Measurements from ENCODE around the gene GIGYF2.

- TF ChIP-seq, protein P1, sequence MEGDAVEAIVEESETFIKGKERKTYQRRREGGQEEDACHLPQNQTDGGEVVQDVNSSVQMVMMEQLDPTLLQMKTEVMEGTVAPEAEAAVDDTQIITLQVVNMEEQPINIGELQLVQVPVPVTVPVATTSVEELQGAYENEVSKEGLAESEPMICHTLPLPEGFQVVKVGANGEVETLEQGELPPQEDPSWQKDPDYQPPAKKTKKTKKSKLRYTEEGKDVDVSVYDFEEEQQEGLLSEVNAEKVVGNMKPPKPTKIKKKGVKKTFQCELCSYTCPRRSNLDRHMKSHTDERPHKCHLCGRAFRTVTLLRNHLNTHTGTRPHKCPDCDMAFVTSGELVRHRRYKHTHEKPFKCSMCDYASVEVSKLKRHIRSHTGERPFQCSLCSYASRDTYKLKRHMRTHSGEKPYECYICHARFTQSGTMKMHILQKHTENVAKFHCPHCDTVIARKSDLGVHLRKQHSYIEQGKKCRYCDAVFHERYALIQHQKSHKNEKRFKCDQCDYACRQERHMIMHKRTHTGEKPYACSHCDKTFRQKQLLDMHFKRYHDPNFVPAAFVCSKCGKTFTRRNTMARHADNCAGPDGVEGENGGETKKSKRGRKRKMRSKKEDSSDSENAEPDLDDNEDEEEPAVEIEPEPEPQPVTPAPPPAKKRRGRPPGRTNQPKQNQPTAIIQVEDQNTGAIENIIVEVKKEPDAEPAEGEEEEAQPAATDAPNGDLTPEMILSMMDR (IDR thresholded peaks at IDR 0.05): no peak
- no peak for TF ChIP-seq EP300 (IDR thresholded peaks at IDR 0.05)
Measured at GRCh38 chr2:232884001-232884421, 186.9 kb downstream of the GIGYF2 start.

Measured in esophagus muscularis mucosa (tissue), 3 donors.